Vagina (tissue), 2 donors: ENCODE measurements around the gene PCGF2.

Experiments used
- CTCF ChIP-seq, 3 experiments: fragments of 450-650 bp in 2 of 3; fragments of 200-600 bp in 1 of 3; sonication (generic) in 1 of 3; IDR thresholded peaks; one replicate each; pipeline ENCODE4 v1.5.1; 2017 to 2019; ENCODE audit warnings: antibody characterized with exemption in 3 of 3, mild to moderate bottlenecking in 2 of 3, moderate library complexity in 2 of 3
- POLR2A ChIP-seq, 2 donors: fragments of 450-650 bp; IDR thresholded peaks; one replicate each; pipeline ENCODE4 v1.6.1; 2017; ENCODE audit warnings: antibody characterized with exemption in 2 of 2, mild to moderate bottlenecking in 2 of 2, moderate library complexity in 2 of 2
- POLR2AphosphoS5 ChIP-seq, 2 donors: sonication (generic); formaldehyde crosslinking; IDR thresholded peaks; one replicate each; pipeline ENCODE4 v1.9.0; 2017; ENCODE audit warnings: antibody characterized with exemption in 2 of 2, mild to moderate bottlenecking in 2 of 2, low read depth in 1 of 2; ENCODE audit not compliant: insufficient read depth in 1 of 2

GRCh38 chr17:38691154-38691553 lies 57.0 kb downstream of the PCGF2 start:
- TF ChIP-seq CTCF (IDR thresholded peaks at IDR 0.05) (no peak), POLR2A (IDR thresholded peaks at IDR 0.05) (no peak), POLR2AphosphoS5 (IDR thresholded peaks at IDR 0.05; ENCODE audit: insufficient read depth in 1 of 2, low read depth in 1 of 2) (no peak)
